GM12891 (cell line): ENCODE measurements around the gene RNF166.

ENCODE experiments used
- DNase-seq: peaks from one replicate; pipeline ENCODE4 v3.0.0; 2011; ENCODE audit warnings: low spot score; ENCODE audit not compliant: insufficient read length
- FAIRE-seq: peaks from 2 replicates; lab custom pipeline; 2011; peaks lifted over from hg19 to GRCh38; lab: Jason Lieb, UNC
- PAX5 ChIP-seq: IDR thresholded peaks from 2 replicates; pipeline ENCODE4 v1.6.1; 2011; ENCODE audit warnings: low read length, moderate library complexity, mild to moderate bottlenecking; ENCODE audit not compliant: insufficient read depth, severe bottlenecking
- POLR2A ChIP-seq: IDR thresholded peaks from 2 replicates; pipeline ENCODE4 v1.6.1; 2011; ENCODE audit warnings: low read depth, low read length, control low read depth
- POLR2AphosphoS5 ChIP-seq: IDR thresholded peaks from 2 replicates; pipeline ENCODE4 v1.6.1; 2011; ENCODE audit warnings: low read depth, low read length, control low read depth
- POU2F2 ChIP-seq: IDR thresholded peaks from 2 replicates; pipeline ENCODE4 v1.6.1; 2011; ENCODE audit warnings: low read depth, mild to moderate bottlenecking, control low read depth, low read length, moderate library complexity
- SPI1 ChIP-seq: IDR thresholded peaks from 2 replicates; pipeline ENCODE4 v1.6.1; 2011; ENCODE audit warnings: low read depth, low read length, control low read depth
- TAF1 ChIP-seq: IDR thresholded peaks from 2 replicates; pipeline ENCODE4 v1.6.1; 2011; ENCODE audit warnings: low read depth, low read length, control low read depth

Gene RNF166

GRCh38 chr16:88739139-88739976 is 33.1 kb upstream of the RNF166 start:
- FAIRE-seq (no peak), DNase-seq (no peak)
- TF ChIP-seq TAF1 (no peak), SPI1 (no peak), POLR2A (no peak), POU2F2 (no peak), PAX5 (no peak), POLR2AphosphoS5 (no peak)

- FAIRE-seq: no peak
- TF ChIP-seq PAX5: peak; percentile 28
- no peak for TF ChIP-seq POLR2AphosphoS5
- TF ChIP-seq POU2F2: no peak
- DNase-seq: no peak
Observed at GRCh38 chr16:88738151-88739084, 32.2 kb upstream of the RNF166 start.

GRCh38 chr16:88737298-88738150 is 31.3 kb upstream of the RNF166 start:
- FAIRE-seq: peak; percentile 95
- TF ChIP-seq POLR2A: no peak
- TF ChIP-seq POU2F2: no peak
- no peak for TF ChIP-seq PAX5
- no peak for TF ChIP-seq SPI1
- no peak for TF ChIP-seq POLR2AphosphoS5
- TF ChIP-seq TAF1: no peak
- peak; percentile 96 for DNase-seq

GRCh38 chr16:88736496-88736895 is 30.3 kb upstream of the RNF166 start:
- no peak for TF ChIP-seq TAF1
- DNase-seq (no peak), FAIRE-seq (no peak)

GRCh38 chr16:88736088-88736487 is 29.9 kb upstream of the RNF166 start:
- FAIRE-seq: no peak

GRCh38 chr16:88735616-88736015 is 29.4 kb upstream of the RNF166 start:
- no peak for FAIRE-seq

More at GRCh38 chr16:88736088-88736487, 29.9 kb upstream of the RNF166 start:
- TF ChIP-seq SPI1: no peak
- TF ChIP-seq TAF1: no peak
- no peak for TF ChIP-seq POLR2A
- TF ChIP-seq POLR2AphosphoS5: no peak
- TF ChIP-seq POU2F2: no peak
- no peak for DNase-seq

GRCh38 chr16:88735121-88735520 is 28.9 kb upstream of the RNF166 start:
- DNase-seq: no peak
- no peak for TF ChIP-seq SPI1
- no peak for TF ChIP-seq PAX5
- no peak for TF ChIP-seq POU2F2
- no peak for TF ChIP-seq POLR2AphosphoS5
- no peak for TF ChIP-seq TAF1
- no peak for TF ChIP-seq POLR2A
- no peak for FAIRE-seq

More at GRCh38 chr16:88735616-88736015, 29.4 kb upstream of the RNF166 start:
- TF ChIP-seq POLR2A: no peak
- no peak for TF ChIP-seq PAX5
- TF ChIP-seq TAF1: no peak
- TF ChIP-seq POLR2AphosphoS5: no peak
- TF ChIP-seq SPI1: no peak
- no peak for TF ChIP-seq POU2F2
- no peak for DNase-seq

GRCh38 chr16:88734361-88734728 is 28.1 kb upstream of the RNF166 start:
- FAIRE-seq (no peak), DNase-seq (no peak)
- TF ChIP-seq POLR2AphosphoS5 (no peak), SPI1 (no peak), POU2F2 (no peak), TAF1 (no peak), PAX5 (no peak), POLR2A (no peak)
